Right ventricle myocardium inferior (tissue), 1 donor: Measurements from ENCODE around the gene SLC12A8. TPM values are rescaled to one million over a fixed set of nuclear protein-coding genes. Genes with fewer than 3 reads are reported as not detected.

ENCODE experiments used
- ATAC-seq: fragments of 200-7000 bp; cut with Tn5 transposase; one replicate; pipeline ENCODE4 v1.9.1; 2020; ENCODE audit warnings: mild to moderate bottlenecking, moderate library complexity
- DNase-seq: peaks from one replicate; pipeline ENCODE4 v3.0.0; 2021; ENCODE audit errors: missing footprints
- intact Hi-C: fragments of 100-400 bp; cut with DNase I; formaldehyde crosslinking; loops from one replicate; pipeline ENCODE4 v1.11.0; 2022
- total RNA-seq: library from RNA; stranded (reverse); fragmentation: NEBNext Ultra II Directional; extraction: Animal tissue kit (Norgen Biotek cat#: 25700); gene quantifications from one replicate; pipeline ENCODE4 v1.2.1, GENCODE V29; 2021
- donor health status: DM: no; HTN: yes; CAD: no; lungs with severe emphysema.

SLC12A8 gene
- total RNA-seq, 1 donor from 2014 or later: 0.19 TPM

GRCh38 chr3:125055331-125055912 lies 157.1 kb downstream of the SLC12A8 start:
- DNase-seq (peak; percentile 75), ATAC-seq (no peak)
- intact Hi-C loops: loop anchor here (2.0 kb wide), 1 partner anchor 19 kb away; no protein-coding TSS in a partner anchor

GRCh38 chr3:125054449-125055329 lies 157.9 kb downstream of the SLC12A8 start:
- intact Hi-C loops: loop anchor here (2.0 to 5.0 kb wide), 2 partner anchors 18 to 37 kb away; no protein-coding TSS in a partner anchor
- DNase-seq (no peak), ATAC-seq (peak; percentile 6)

- intact Hi-C loops: loop anchor here (2.0 to 5.0 kb wide), 2 partner anchors 17 to 37 kb away; no protein-coding TSS in a partner anchor
- DNase-seq: no peak
- no peak for ATAC-seq
These were observed 158.5 kb downstream of the SLC12A8 start for GRCh38 chr3:125054062-125054448.

GRCh38 chr3:125053304-125053699 lies 159.2 kb downstream of the SLC12A8 start:
- intact Hi-C loops: loop anchor here (5.0 kb wide), 1 partner anchor 36 kb away; no protein-coding TSS in a partner anchor
- ATAC-seq: no peak
- no peak for DNase-seq

- DNase-seq (no peak), ATAC-seq (no peak)
- intact Hi-C loops: loop anchor here (5.0 kb wide), 1 partner anchor 35 kb away; no protein-coding TSS in a partner anchor
These were observed 159.8 kb downstream of the SLC12A8 start for GRCh38 chr3:125052624-125053303.

GRCh38 chr3:125051715-125052581 lies 160.6 kb downstream of the SLC12A8 start:
- DNase-seq: peak; percentile 74
- ATAC-seq: peak; percentile 30
- intact Hi-C loops: loop anchor here (5.0 kb wide), 1 partner anchor 35 kb away; no protein-coding TSS in a partner anchor

GRCh38 chr3:125051205-125051604 lies 161.3 kb downstream of the SLC12A8 start:
- ATAC-seq: no peak
- intact Hi-C loops: loop anchor here (5.0 kb wide), 1 partner anchor 34 kb away; no protein-coding TSS in a partner anchor
- no peak for DNase-seq

GRCh38 chr3:125050488-125051090 lies 162.0 kb downstream of the SLC12A8 start:
- intact Hi-C loops: loop anchor here (5.0 kb wide), 1 partner anchor 33 kb away; no protein-coding TSS in a partner anchor
- DNase-seq: no peak
- no peak for ATAC-seq

- intact Hi-C loops: no loop called here
- ATAC-seq (no peak), DNase-seq (no peak)
These were observed 164.3 kb downstream of the SLC12A8 start for GRCh38 chr3:125048282-125048681.

- ATAC-seq: no peak
- DNase-seq: no peak
- intact Hi-C loops: no loop called here
These were observed 166.6 kb downstream of the SLC12A8 start for GRCh38 chr3:125045965-125046364.

GRCh38 chr3:125045194-125045593 lies 167.4 kb downstream of the SLC12A8 start:
- intact Hi-C loops: no loop called here
- DNase-seq (no peak), ATAC-seq (no peak)

GRCh38 chr3:125043599-125044151 lies 168.9 kb downstream of the SLC12A8 start:
- intact Hi-C loops: loop anchor here (5.0 kb wide), 1 partner anchor 99 kb away; no protein-coding TSS in a partner anchor
- ATAC-seq (peak; percentile 62), DNase-seq (peak; percentile 73)

- ATAC-seq (peak; percentile 75), DNase-seq (peak; percentile 74)
- intact Hi-C loops: loop anchor here (5.0 kb wide), 1 partner anchor 99 kb away; no protein-coding TSS in a partner anchor
These were observed 169.7 kb downstream of the SLC12A8 start for GRCh38 chr3:125042725-125043406.

- no peak for DNase-seq
- peak; percentile 15 for ATAC-seq
- intact Hi-C loops: loop anchor here (5.0 kb wide), 1 partner anchor 103 kb away; no protein-coding TSS in a partner anchor
These were observed 173.1 kb downstream of the SLC12A8 start for GRCh38 chr3:125039131-125040100.

- intact Hi-C loops: loop anchor here (2.0 kb wide), 1 partner anchor 17 kb away; the partner anchor contains the start of gene HEG1
- no peak for ATAC-seq
These were observed 174.9 kb downstream of the SLC12A8 start for GRCh38 chr3:125037498-125038150.

More at GRCh38 chr3:125037498-125038150, 174.9 kb downstream of the SLC12A8 start:
- no peak for DNase-seq
